Stimulated activated CD8-positive, alpha-beta memory T cell treated with anti-CD3 and anti-CD28 coated beads, Interleukin-15, amount 100 ng/mL, for 1 hour (primary cell): ENCODE measurements around the gene AK4.
"Not testable (repeated sequence)": the region's sequence is repeated elsewhere in the genome, so short reads cannot be mapped to it uniquely, and the experiment has no call there.

Experiments used
- DNase-seq: peaks from one replicate; pipeline ENCODE4 v3.0.0-alpha.2; 2020; ENCODE audit warnings: low read depth

Gene AK4

DNA sequence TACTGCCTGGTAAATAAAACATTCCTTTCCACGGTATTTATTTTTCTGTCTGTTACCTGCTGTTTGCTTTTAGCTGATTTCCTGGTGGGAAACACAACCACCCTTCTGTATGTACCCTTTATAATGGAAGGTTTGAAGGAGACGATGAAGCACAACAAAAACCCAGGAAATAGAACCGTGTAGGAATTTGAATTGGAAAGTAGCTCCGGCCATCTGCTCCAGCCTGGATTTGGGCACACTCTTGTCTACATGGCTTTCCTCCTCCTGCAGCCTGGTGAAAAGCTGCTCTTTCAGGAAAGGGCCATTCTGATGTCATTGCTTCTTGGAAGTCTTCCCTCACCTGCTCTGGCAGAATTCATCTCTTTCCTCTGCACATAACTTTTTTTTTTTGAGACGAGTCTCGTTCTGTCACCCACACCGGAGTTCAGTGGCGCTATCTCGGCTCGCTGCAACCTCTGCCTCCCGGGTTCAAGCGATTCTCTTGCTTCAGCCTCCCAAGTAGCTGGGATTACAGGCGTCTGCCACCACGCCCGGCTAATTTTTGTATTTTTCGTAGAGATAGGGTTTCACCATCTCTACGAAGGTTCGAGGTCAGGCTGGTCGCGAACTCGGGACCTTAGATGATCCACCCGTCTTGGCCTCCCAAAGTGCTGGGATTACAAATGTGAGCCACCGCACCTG lies 2.7 kb downstream of the AK4 start:
- no peak for DNase-seq

DNA sequence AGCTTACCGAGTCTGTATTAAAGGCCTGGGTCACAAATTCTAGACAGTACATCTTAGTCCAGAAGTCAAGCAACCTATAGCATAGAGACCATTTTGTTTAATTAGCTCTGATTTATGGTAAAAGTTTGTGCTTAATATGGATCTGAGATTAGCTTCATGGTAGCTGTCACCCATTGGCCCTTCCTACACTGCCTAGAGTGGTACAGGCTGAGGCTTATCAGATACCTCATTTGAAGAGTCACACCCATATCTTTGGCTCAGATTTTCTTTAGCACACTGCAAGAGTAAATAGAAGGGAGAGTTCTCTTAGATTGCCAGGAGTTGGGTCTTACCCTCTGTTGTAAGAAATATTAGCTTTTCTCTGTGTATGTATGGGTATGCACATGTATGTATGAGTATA lies 3.6 kb downstream of the AK4 start:
- no peak for DNase-seq

DNA sequence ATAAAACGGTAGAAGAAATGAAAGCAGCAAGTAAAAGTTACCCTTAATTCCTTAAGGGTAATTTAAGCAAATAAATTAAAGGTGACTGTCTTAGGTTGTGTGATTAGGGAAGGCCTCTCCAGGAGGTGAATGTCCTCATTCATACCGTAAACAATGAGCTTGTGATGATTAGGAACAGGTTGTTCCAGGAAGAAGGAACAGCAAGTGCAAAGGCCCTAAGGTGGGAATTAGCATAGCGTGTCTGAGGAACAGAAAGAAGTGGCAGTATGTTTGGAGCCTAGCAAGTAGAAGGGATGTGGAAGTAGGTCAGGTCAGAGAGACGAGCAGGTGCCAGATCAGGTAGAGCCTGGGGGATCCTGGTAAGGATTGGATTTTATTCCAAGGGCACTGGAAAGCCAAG lies 5.6 kb downstream of the AK4 start:
- no peak for DNase-seq

DNA sequence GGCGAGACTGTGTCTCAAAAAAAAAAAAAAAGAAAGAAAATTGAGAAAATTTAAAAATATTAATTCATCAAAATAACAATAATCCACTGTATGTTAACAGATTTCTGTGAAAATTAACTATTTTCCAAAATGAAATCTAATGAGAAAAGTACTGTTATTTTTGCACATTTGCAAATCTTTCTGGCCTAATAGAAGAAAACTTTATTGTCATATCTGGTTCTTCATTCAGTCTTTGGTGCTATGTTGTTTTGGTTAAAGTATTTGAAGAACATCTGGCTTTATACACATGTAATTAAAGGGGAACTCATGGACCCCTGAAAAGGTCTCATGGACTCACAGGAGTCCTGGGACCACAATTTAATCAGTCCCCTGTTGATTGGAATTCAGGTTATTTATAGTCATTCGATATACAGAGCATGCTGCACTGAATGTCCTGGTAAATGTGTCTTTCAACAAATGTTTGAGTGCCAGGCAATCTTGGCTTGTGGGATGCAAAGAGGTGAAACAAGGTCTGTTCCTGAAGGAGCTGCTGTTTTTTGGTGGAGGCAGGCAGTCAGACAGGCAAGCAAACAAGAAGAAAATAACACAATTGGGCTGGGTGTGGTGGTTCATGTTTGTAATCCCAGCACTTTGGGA lies 9.0 kb downstream of the AK4 start:
- DNase-seq, result no peak

DNA sequence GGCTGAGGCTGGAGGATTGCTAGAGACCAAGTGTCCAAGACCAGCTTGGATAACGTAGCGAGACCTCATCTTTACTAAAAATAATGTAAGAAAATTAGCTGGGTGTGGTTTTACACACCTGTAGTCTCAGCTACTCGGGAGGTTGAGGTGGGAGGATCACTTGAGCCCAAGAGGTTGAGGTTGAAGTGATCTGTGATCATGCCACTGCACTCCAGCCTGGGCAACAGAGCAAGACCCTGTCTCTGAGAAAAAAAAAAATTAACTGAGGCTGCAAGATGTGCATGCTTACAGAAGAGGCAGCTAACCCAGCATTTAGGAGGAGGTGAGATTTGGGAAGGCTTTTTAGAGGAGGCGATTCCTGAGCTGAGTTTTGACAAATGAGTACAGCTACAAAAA lies 9.5 kb downstream of the AK4 start:
- no peak for DNase-seq

DNA sequence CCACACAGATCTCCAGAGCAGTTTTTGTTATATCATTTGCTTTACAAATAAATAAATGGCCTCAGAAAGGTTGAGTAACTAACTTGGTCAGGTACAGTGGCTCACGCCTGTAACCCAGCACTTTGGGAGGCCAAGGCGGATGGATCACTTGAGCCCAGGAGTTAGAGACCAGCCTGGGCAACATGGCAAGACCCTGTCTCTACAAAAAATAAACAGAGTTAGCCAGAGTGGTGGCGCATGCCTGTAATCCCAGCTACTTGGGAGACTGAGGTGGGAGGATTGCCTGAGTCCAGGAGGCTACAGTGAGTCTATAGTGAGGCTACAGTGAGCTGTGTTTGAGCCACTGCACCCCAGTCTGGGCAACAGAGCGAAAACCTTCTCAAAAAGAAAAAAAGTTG lies 11.3 kb downstream of the AK4 start:
- DNase-seq, result not testable (repeated sequence)

DNA sequence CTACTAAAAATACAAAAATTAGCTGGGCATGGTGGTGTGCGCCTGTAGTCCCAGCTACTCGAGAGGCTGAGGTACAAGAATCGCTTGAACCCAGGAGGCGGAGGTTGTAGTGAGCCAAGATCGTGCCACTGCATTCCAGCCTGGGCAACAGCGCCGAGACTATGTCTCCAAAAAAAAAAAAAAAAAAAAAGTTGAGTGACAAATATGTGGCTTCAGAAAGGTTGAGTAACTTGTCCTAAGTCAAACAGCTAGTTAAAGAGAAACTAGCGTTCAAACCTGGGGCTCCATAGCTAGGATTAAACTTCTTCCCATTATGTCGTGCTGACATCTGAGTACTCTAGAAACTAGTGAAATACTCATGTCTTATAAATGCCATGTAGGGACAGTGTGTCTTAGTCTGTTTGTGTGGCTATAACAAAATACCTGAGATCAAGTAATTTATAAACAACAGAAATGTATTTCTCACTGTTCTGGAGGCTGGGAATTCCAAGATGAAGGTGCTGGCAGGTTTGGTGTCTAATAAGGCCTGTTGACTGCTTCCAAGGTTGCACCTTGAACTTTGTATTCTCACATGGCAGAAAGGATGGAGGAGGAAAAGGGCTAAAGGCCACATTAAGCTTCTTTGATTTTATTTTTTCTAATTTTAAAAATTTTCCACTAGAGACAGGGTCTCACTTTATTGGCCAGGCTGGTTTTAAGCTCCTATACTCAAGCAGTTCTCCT lies 12.0 kb downstream of the AK4 start:
- no peak for DNase-seq

DNA sequence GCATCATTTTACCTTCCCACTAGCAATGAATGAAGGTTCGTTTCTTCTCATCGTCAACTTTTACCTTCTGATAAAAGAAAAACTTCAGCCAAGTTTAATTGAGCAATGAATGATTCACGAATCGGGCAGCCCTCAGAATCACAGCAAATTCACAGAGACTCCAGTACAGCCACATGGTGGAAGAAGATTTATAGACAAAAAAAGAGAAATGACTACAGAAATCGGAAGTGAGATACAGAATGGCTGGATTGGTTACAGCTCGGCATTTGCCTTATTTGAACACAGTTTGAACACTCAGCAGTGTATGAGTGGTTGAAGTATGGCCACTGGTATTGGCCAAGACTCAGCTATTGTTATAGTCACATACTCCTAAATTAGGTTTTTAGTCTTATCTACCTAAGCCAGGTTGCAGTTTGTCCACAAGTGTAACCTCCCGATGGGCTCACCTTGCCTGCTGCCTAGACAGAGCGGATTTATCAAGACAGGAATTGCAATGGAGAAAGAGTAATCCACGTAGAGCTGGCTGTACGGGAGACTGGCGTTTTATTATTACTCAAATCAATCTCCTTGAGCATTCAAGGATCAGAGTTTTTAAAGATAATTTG lies 15.3 kb downstream of the AK4 start:
- no peak for DNase-seq

DNA sequence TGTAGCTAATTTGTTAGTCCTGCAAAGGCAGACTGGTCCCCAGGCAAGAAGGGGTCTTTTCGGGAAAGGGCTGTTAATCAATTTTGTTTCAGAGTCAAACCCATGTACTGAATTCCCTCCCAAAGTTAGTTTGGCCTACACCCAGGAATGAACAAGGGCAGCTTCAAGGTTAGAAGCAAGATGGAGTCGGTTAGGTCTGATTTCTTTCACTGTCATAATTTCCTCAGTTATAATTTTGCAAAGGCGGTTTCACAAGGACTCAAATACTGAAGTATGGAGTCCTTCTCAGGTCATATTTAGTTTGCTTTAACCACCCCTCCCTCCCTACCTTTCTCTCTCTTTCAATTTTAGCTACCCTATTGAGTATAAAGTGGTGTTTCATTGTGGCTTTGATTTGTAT lies 16.1 kb downstream of the AK4 start:
- DNase-seq, result not testable (repeated sequence)

DNA sequence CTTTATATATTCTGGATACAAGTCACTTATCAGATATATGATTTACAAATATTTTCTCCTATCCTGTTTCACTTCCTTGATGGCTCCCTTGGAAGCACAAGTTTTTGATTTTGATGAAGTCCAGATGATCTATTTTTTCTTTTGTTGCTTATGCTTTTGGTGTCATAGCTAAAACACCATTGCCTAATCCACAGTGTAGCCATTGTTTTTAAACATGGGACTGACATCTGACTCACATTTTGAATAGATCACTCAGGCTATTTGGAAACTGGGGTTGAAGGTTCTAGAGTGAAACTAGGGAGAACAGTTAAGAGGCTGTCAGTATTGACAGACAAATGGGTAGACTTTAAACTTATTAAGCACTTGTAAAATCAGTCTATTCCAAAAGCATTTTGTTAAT lies 16.6 kb downstream of the AK4 start:
- DNase-seq, result no peak

DNA sequence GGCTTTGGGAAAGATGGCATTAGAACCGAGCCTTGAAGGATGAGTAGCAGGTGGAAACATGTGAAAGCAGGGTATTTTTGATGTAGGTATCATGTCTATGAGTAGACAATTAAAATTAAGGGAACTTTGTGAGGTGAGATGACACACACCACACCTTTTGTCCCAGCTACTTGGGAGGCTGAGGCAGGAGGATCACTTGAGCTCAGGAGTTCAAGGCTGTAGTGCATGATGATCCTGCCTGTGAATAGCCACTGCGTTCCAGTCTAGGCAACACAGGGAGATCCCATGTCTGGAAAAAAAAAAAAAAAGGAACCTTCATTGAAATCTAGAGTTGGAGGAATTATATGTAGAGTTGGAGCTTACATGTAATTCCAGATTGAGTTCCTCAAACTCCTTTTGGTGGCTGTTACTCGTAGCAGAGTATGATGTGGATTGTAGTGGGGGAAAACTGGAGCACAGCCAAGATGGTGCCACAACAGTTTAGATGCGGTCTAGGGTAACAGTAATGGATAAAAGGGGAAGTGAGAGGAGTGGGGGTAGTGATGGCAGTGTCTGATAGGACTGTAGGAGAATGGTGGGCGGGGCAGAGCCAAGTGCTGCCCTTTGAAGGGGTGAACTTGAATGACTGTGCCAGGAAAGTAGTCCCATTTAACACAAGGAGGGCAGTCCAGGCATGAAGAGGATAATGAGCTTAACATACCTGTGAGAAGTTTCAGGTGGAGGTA lies 17.4 kb downstream of the AK4 start:
- DNase-seq, result no peak

DNA sequence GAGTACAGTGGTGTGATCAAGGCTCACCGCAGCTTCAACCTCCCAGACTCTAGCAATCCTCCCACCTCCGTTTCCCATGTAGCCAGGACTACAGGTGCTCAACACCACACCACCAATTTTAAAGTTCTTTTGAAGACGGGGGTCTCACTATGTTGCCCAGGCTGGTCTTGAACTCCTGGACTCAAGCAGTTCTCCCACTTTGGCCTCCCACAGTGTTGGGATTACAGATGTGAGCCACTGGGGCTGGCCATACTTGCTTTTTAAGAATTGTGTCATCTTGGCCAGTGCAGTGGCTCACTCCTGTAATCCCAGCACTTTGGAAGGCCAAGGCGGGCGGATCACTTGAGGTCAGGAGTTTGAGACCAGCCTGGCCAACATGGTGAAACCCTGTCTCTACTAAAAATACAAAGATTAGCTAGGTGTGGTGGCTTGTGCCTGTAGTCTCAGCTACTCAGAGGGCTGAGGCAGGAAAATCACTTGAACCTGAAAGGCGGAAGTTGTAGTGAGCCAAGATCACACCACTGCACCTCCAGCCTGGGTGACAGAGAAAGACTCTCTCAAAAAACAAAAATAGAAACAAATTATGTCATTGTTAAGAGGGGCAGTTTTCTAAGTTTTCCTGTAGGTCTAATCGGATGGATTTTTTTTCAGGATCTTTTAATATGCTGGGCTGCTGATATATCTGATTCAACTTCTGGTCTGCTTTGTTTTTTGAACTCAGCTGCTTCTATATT lies 18.7 kb downstream of the AK4 start:
- DNase-seq, result no peak

DNA sequence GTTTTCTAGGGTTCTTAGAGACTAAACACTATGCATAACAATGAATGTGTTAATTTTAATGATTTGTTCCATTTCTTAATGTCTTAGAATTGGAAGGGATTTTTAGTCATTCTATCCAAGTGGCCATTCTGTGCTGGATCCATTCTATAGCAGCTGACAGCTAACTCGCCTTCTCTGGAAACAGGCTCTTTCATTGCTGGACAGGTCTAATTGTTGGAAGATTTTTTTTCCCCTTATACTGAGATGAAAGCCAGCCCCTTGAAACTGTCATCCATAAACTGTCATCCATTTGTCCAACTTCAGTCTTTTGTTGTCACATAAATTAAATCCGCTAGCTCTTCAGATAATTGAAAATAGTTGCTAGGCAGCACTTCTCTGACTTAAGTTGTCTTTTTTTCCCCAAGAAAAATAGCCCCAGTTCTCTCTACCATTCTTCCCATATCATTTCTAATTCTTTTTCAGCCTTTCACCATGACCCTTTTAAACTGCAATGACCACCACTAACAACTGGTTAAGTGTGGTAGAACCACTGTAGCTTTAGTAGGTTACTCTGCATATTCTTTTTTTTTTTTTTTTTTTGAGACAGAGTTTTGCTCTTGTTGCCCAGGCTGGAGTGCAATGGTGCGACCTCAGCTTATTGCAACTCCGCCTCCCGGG lies 19.7 kb downstream of the AK4 start:
- no peak for DNase-seq

DNA sequence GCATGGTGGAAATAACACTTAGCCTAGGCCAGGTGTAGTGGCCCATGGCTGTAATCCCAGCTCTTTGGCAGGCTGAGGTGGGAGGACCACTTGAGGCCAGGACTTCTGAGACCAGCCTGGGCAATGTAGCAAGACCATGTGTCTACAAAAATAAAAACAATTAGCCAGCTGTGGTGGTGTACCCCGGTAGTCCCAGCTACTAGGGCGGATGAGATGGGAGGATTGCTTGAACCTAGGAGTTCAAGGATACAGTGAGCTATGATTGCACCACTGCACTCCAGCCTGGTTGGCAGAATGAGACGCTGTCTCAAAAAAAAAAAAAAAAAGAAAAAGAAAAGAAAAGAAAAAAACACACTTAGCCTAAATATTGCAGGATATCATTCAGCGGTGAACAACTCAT lies 20.9 kb downstream of the AK4 start:
- DNase-seq, result no peak

DNA sequence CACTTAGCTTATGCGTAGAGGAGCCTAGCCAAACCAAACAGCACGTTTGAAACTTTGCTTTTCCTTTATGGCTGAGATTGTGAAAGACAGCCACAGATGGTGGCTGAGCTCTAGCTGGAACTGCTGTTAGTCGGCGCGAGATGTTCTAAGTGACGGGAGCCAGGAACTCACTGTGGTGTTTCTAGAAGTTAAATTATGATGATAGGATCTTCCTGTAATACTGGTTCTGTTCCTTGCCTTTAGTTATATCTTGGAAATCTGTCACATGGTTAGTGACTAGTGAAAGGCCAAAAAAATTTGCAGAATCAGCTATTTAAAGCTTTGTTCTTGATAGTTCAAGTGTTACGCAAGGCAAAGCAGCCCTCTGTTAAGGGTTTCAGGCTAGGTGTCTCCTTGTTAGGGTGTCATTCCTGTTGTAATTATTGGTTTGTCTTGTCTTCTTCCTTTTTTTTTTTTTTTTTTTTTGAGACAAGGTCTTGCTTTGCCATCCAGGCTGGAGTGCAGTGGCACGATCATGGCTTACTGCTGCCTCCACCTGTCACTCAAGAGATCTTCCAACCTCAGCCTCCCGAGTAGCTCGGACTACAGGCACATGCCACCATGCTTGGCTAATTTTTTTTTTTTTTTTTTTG lies 22.6 kb downstream of the AK4 start:
- no peak for DNase-seq

DNA sequence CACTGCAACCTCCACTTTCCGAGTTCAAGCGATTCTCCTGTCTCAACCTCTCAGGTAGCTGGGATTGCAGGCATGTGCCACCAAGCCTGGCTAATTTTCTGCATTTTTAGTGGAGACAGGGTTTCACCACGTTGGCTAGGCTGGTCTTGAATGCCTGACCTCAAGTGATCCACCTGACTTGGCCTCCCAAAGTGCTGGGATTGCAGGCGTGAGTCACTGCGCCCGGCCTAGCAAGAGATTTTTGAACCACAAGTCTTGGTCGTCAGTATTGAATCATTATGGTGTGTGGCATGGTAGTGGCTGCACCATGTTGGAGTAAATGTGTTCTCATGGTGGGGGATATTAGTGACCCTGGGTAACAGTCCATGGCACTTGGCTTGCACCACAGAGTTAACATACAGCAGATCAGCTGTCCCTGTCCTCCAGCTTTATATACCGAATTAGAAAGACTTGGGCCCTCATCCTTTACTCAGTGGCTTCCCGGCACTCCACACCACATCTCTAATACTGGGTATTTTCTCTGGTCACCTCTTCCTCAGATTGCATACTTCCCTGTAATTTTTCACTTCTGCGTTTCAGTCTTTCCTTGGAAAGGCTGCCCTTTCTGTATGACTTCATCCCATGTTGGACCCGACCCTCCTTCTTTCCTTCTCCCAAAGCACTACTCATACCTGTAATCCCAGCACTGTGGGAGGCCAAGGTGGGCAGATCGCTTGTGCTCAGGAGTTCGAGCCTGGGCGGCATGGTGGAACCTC lies 25.1 kb downstream of the AK4 start:
- no peak for DNase-seq

DNA sequence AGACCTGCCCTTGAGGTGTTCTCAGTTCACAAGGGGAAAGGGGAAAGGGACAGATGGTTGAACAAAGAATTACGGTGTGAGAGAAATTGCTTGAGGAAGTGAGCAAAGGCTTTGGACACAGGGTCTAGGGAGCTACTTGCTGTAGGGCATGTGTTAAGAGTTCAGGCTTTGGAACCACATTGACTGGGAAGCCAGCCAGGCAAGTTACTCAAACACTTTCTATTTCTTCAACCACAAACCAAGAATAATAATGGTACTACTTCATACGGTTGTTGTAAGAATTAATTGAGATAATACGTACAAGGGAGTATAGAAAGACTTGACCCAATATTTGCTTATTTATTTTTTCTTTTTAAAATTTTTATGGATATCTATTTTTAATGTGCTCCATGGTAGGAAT lies 26.6 kb downstream of the AK4 start:
- DNase-seq, result no peak

DNA sequence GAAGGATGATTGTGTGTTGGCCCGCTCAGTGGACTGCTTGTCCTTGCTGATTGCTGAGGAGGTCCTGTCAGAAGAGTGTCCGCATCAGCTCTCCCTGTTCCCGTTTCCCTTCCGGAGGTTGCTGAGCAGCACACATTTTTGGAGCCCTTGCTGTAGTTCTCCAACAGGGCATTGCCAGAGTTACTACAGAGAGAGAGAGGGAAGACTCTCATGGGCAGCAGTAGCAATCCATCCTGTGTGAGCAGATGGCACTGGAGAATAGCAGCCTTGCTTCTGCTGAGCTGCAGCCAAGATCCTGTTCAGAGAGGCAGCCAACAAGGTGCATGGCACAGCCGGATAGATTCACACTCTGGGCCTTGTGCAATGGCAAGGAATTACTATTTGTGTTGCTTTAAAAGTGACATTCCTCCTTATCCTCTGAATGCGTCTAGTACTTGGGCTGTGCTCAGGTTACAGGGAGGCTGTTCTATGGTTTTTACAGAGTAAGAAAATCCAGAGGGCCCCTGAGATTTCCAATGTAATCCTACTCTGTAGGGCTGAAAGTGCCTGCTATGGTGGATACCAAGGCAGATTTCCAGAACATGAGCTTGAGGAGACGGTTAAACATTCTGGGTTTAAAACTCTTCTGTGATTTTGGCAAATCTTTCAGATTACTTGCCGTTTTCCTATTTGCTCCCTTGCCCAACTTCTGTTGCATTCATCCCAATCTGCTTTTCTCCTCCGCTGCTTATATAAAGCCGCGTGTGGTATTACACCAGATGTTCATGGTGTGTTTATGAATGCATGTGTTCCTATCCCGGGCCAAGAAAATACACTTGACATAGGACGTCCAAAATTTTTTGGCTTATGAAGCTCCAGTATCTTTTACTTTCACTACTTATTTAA lies 27.4 kb downstream of the AK4 start:
- no peak for DNase-seq

DNA sequence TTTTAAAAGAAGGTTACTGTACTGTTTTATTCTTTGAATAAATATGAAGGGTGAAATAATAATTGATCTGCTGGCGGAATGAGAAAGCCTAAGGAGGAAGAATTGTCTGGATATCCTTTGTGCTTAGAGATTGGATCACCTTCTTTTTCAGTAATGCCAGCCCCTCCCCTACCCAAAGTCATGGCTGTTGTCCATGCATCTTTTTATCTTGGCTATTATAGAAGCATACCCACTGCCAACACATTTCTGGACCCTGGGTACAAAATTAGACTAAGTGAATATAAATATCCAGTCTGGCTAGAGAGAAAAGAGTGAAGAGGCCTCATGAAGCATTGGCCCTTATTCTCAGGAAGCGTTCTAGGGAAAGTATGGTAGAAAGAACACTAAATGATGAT lies 28.1 kb downstream of the AK4 start:
- no peak for DNase-seq
